CD8-positive, alpha-beta memory T cell (primary cell): ENCODE data around the gene SLAIN1. TPM values are rescaled to one million over a fixed set of nuclear protein-coding genes. Genes with fewer than 3 reads are reported as not detected.

Experiments
- CTCF ChIA-PET: fragments of 350-600 bp; sonication (Branson Sonifier 250); formaldehyde crosslinking; loops from one replicate; lab custom pipeline; 2021; ENCODE audit warnings: antibody characterized with exemption; lab: Charles Lee
- POLR2A ChIA-PET: fragments of 350-600 bp; sonication (Branson Sonifier 250); formaldehyde crosslinking; loops from one replicate; lab custom pipeline; 2021; ENCODE audit warnings: antibody characterized with exemption; lab: Charles Lee
- DNase-seq, 5 donors: peaks; one replicate each; pipeline versions ENCODE4 v3.0.0 to v3.0.0-alpha.2; 2020 to 2022; ENCODE audit warnings: mixed read lengths in 1 of 5
- H3K27ac ChIP-seq: one replicate; pipeline ENCODE4 v1.7.0; 2013; ENCODE audit warnings: low read depth, mild to moderate bottlenecking, low read length, moderate library complexity
- H3K27me3 ChIP-seq: 2 replicates; pipeline ENCODE4 v1.7.0; 2013; ENCODE audit warnings: low read length, mild to moderate bottlenecking; ENCODE audit not compliant: insufficient read depth, poor library complexity, severe bottlenecking
- H3K36me3 ChIP-seq: 2 replicates; pipeline ENCODE4 v1.7.0; 2013; ENCODE audit warnings: mild to moderate bottlenecking, low read length, moderate library complexity; ENCODE audit not compliant: insufficient read depth
- H3K4me1 ChIP-seq: 2 replicates; pipeline ENCODE4 v1.7.0; 2013; ENCODE audit warnings: mild to moderate bottlenecking, low read length, moderate library complexity; ENCODE audit not compliant: insufficient read depth
- H3K4me3 ChIP-seq: 2 replicates; pipeline ENCODE4 v1.7.0; 2013; ENCODE audit warnings: mild to moderate bottlenecking, low read length
- H3K9me3 ChIP-seq: 2 replicates; pipeline ENCODE4 v1.7.0; 2013; ENCODE audit warnings: mild to moderate bottlenecking, low read length
- H3K27ac Mint-ChIP-seq, 8 donors: one replicate each; pipeline ENCODE4 v1.8.0; 2020 to 2021; ENCODE audit warnings: mixed read lengths in 8 of 8, mild to moderate bottlenecking in 6 of 8, inconsistent platforms in 3 of 8, moderate library complexity in 3 of 8
- H3K27me3 Mint-ChIP-seq, 2 donors: one replicate each; pipeline ENCODE4 v1.8.0; 2020 to 2021; ENCODE audit warnings: mixed read lengths in 2 of 2, mild to moderate bottlenecking in 1 of 2, moderate library complexity in 1 of 2
- H3K36me3 Mint-ChIP-seq, 3 donors: one replicate each; pipeline ENCODE4 v1.8.0; 2020 to 2021; ENCODE audit warnings: mixed read lengths in 3 of 3, inconsistent platforms in 1 of 3, mild to moderate bottlenecking in 1 of 3
- H3K4me1 Mint-ChIP-seq, 3 donors: one replicate each; pipeline ENCODE4 v1.8.0; 2020 to 2021; ENCODE audit warnings: mixed read lengths in 3 of 3, inconsistent platforms in 1 of 3, mild to moderate bottlenecking in 1 of 3
- H3K4me3 Mint-ChIP-seq, 7 donors: one replicate each; pipeline ENCODE4 v1.8.0; 2020 to 2021; ENCODE audit warnings: mixed read lengths in 7 of 7, mild to moderate bottlenecking in 6 of 7, moderate library complexity in 4 of 7, inconsistent platforms in 2 of 7
- H3K9me3 Mint-ChIP-seq, 5 donors: one replicate each; pipeline ENCODE4 v1.8.0; 2020 to 2022; ENCODE audit warnings: mixed read lengths in 5 of 5, mild to moderate bottlenecking in 3 of 5, moderate library complexity in 2 of 5, inconsistent platforms in 1 of 5
- polyA plus RNA-seq: library from polyadenylated mRNA; unstranded; fragments of 300-500 nt; fragmentation: Illumina TruSeq; gene quantifications from one replicate; pipeline ENCODE4 v1.2.3, GENCODE V29; 2021
- total RNA-seq, 2 experiments: library from RNA; stranded (reverse); gene quantifications; one replicate each; pipeline ENCODE4 v1.2.3, GENCODE V29; 2021

Gene SLAIN1
- total and polyA plus RNA-seq, 3 experiments from 2014 or later: 29.6 to 43.3 (median 31.8) TPM

DNA sequence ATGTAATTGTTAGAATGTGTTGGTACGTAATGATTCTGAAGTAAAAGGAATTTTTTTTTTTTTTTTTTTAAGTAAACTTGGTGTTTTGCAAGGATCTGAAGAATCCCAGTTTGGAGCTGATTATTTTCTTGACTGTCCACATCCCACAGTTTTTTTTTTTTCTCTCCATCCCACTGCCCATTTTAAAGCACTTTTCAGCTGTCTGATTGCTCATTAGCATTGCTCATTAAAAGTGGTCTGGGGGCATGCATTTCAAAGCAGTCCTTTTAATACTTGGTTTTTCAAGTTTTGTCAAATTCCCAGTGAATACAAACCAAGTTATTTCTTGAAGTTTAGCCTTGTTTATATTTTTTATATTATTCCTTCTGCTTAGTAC, 44.1 kb downstream of the SLAIN1 start:
- H3K27me3 Mint-ChIP-seq: no peaks in the 10 kb centered on the region
- H3K9me3 Mint-ChIP-seq: no peaks in the 10 kb centered on the region
- H3K27ac ChIP-seq: no peak overlapping the region
- H3K4me3 Mint-ChIP-seq: no peak overlapping the region
- H3K4me3 ChIP-seq: no peak overlapping the region
- no peaks in the 10 kb centered on the region for H3K9me3 ChIP-seq
- ChIA-PET POLR2A (no interaction called here), CTCF (no interaction called here)
- DNase-seq: no peak
- no peaks in the 10 kb centered on the region for H3K27me3 ChIP-seq
- peaks cover 0 to 38% (median 19%) of the 10 kb centered on the region in 3 donors for H3K36me3 Mint-ChIP-seq
- peak overlapping the region in 1 of 8 donors; percentile 6 for H3K27ac Mint-ChIP-seq
- H3K4me1 ChIP-seq: no peaks in the 10 kb centered on the region
- peaks cover 12 to 32% (median 26%) of the 10 kb centered on the region in 3 donors for H3K4me1 Mint-ChIP-seq
- peaks cover 9% of the 10 kb centered on the region for H3K36me3 ChIP-seq

DNA sequence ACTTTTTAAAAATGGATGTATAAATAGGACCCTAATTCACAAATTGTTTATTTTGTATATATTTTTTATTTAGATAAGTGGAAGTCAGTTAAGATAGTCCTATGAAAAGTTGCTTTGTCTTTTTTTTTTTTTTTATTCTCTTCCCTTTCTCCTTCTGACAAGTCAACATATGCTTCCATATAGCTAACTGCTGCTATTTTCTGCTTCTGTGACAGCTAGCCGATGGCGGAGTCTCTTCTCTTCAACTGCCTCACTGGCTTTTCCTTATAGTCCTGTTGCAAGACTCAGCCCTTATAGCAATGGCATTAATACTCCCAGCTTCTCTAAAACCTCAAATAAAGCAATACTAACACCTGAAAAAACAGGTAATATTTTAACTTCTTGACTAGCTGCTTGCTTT, 45.3 kb downstream of the SLAIN1 start:
- POLR2A ChIA-PET: no interaction called here
- peaks cover 0 to 48% (median 27%) of the 10 kb centered on the region in 3 donors for H3K36me3 Mint-ChIP-seq
- H3K4me3 Mint-ChIP-seq: no peak overlapping the region
- H3K27ac ChIP-seq: no peak overlapping the region
- no peaks in the 10 kb centered on the region for H3K27me3 ChIP-seq
- H3K27ac Mint-ChIP-seq: no peak overlapping the region
- no peaks in the 10 kb centered on the region for H3K27me3 Mint-ChIP-seq
- no peaks in the 10 kb centered on the region for H3K9me3 Mint-ChIP-seq
- H3K36me3 ChIP-seq: peaks cover 9% of the 10 kb centered on the region
- peaks cover 12 to 32% (median 29%) of the 10 kb centered on the region in 3 donors for H3K4me1 Mint-ChIP-seq
- no peak overlapping the region for H3K4me3 ChIP-seq
- no peaks in the 10 kb centered on the region for H3K9me3 ChIP-seq
- DNase-seq: no peak
- H3K4me1 ChIP-seq: no peaks in the 10 kb centered on the region
- CTCF ChIA-PET: no interaction called here

DNA sequence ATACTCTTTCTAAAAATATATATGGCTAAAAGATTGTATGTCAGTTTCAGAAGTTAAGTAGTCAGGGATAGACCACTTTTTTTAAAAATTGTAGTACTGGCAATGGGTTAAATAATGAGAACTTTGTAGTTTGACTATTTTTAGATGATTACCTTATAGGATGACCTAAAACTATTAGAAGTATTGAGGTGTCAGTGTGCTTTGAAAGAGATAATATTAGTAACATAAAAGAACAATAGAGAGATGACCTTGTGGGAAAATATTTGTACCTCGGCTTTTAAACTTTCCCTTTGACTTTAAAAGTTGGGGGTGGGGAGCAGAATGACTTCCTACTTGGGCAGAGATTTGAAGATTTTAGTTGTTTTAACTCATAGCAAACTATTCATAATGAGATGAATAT, 48.3 kb downstream of the SLAIN1 start:
- Mint-ChIP-seq H3K9me3 (no peaks in the 10 kb centered on the region), H3K27ac (peak overlapping the region in 4 of 8 donors; percentile 10 to 47 (median 16)), H3K36me3 (peaks cover 0 to 46% (median 25%) of the 10 kb centered on the region in 3 donors), H3K27me3 (no peaks in the 10 kb centered on the region), H3K4me3 (no peak overlapping the region), H3K4me1 (peaks cover 6 to 20% (median 16%) of the 10 kb centered on the region in 3 donors)
- Histone ChIP-seq H3K9me3 (no peaks in the 10 kb centered on the region), H3K27ac (no peak overlapping the region), H3K36me3 (peaks cover 9% of the 10 kb centered on the region), H3K27me3 (no peaks in the 10 kb centered on the region), H3K4me1 (no peaks in the 10 kb centered on the region), H3K4me3 (no peak overlapping the region)
- ChIA-PET CTCF (no interaction called here), POLR2A (no interaction called here)
- no peak for DNase-seq

DNA sequence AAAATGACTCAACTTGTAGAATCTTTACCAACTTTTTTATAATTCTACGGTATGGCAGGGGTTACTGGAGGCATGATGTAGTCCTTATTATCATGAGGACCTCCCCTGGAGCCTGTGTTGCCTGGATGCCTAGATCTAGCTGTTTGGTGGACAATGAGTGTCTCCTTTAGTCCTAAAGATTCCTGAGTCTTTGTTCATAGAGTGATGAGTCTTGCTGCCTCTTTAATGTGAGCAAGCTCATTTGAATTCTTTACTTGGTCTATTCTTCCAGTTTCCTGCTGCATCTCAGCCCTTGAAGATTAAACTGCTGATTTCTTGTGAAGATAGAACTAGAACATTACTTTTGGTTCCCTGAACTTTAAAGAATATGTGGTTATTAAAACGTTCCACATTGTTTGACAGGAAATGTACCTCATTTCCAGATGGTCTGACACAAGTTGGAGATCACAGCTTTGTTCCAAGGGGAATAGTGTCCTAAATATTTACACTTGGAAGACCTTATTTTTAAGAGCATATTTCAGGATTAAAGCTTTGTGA, 51.9 kb downstream of the SLAIN1 start:
- Mint-ChIP-seq H3K4me1 (peaks cover 8 to 25% (median 18%) of the 10 kb centered on the region in 3 donors), H3K9me3 (no peaks in the 10 kb centered on the region), H3K27me3 (no peaks in the 10 kb centered on the region), H3K4me3 (no peak overlapping the region), H3K36me3 (peaks cover 0 to 50% (median 25%) of the 10 kb centered on the region in 3 donors), H3K27ac (peak overlapping the region in 2 of 8 donors; percentile 9 to 33)
- H3K9me3 ChIP-seq: no peaks in the 10 kb centered on the region
- no peak overlapping the region for H3K27ac ChIP-seq
- H3K4me1 ChIP-seq: peaks cover 4% of the 10 kb centered on the region
- ChIA-PET POLR2A (no interaction called here), CTCF (interaction anchor here (1.8 to 3.7 kb wide), 2 partner anchors 156 to 257 kb away, joined by 5 to 22 read pairs; no protein-coding TSS in a partner anchor)
- DNase-seq: no peak
- H3K36me3 ChIP-seq: peaks cover 5% of the 10 kb centered on the region
- H3K27me3 ChIP-seq: no peaks in the 10 kb centered on the region
- no peak overlapping the region for H3K4me3 ChIP-seq

DNA sequence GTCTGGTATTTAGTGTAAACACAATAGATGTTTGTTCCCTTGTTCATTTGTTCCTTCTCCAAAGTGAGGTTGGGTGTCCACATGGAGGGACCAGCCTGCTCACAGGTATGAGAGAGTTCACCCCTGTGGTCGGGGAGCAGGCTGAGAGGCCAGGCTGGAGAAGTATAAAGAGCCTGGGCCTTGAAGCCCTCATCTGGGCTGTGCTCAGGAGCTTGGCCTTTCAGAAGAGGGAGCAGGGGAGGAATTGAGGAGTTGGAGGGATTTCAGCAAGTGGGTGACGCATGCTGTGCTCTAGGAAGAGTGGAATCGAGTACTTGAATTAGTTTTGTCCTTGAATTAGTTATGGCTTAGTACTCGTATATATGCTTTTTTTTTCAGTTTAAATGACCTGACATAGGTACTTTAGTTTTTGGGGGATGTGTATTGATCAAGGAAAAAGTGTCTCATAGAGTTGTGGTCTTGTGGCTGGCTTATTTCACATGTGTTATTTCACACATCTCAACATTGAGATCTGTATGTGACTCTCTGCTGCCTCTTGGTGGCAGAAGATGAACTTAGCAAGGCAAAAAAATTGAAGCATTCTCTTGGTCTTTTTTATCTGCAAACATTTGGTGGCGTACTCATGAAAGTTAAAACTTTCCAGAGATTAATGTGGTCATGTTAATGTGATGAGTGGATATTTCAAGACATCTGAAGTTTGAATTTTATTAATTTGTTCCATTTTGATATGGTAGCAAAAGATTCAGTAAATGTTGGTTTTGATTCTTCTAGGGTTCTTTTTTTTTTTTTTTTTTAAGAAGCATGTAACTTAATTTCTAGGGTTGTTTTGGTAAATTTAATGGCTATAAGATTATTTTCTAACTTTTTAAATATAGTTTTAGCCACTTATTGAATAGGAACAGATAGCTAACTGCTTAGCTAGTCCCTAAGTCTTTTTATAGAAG, 54.3 kb downstream of the SLAIN1 start:
- Histone ChIP-seq H3K27me3 (no peaks in the 10 kb centered on the region), H3K9me3 (no peaks in the 10 kb centered on the region), H3K4me1 (peaks cover 4% of the 10 kb centered on the region), H3K27ac (no peak overlapping the region), H3K4me3 (no peak overlapping the region), H3K36me3 (no peaks in the 10 kb centered on the region)
- Mint-ChIP-seq H3K4me1 (peaks cover 10 to 30% (median 24%) of the 10 kb centered on the region in 3 donors), H3K27me3 (no peaks in the 10 kb centered on the region), H3K4me3 (no peak overlapping the region), H3K9me3 (no peaks in the 10 kb centered on the region), H3K36me3 (peaks cover 0 to 46% (median 19%) of the 10 kb centered on the region in 3 donors), H3K27ac (peak overlapping the region in 3 of 8 donors; percentile 2 to 64 (median 59))
- peak; percentile 2 to 59 (median 41) for DNase-seq
- ChIA-PET CTCF (interaction anchor here (0.6 to 3.7 kb wide), 5 partner anchors 76 to 259 kb away, joined by 3 to 22 read pairs (median 12); no protein-coding TSS in a partner anchor), POLR2A (no interaction called here)

DNA sequence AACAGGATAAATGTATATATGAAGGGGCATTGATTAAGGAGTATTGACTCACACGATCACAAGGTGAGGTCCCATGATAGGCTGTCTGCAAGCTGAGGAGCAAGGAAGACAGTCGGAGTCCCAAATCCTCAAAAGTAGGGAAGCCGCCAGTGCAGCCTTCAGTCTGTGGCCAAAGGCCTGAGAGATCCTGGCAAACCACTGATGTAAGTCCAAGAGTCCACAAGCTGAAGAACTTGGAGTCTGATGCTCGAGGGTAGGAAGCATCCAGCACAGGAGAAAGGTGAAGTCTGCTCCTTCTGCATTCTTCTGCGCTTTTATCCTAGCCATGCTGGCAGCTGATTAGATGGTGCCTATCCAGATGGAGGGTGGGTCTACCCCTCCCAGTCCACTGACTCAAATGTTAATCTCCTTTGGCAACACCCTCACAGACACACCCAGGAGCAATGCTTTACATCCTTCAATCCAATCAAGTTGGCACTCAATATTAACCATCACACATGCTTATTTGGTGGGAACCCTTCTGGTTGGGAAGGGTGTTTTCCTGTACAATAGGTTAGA, 55.1 kb downstream of the SLAIN1 start:
- Mint-ChIP-seq H3K27ac (no peak overlapping the region), H3K4me3 (no peak overlapping the region)
- CTCF ChIA-PET: interaction anchor here (0.6 to 2.7 kb wide), 6 partner anchors 17 to 423 kb away, joined by 3 to 13 read pairs (median 4); no protein-coding TSS in a partner anchor

DNA sequence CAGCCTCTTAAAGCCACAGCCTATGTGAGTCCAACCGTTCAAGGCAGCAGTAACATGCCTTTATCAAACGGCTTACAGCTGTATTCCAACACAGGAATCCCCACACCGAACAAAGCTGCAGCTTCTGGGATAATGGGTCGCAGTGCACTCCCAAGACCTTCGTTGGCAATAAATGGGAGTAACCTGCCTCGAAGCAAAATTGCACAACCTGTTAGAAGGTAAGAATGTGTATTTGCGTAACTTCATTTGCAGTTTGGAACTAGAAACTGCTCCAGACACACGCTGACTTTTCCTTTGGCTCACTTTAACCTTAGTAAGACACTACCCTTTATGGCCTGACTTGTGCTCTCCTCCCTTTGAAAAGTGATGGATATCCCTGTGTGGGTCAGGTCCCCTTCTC, 63.4 kb downstream of the SLAIN1 start:
- CTCF ChIA-PET: no interaction called here

More for the DNA sequence above, 55.1 kb downstream of the SLAIN1 start:
- H3K27me3 ChIP-seq: no peaks in the 10 kb centered on the region
- no peak overlapping the region for H3K4me3 ChIP-seq
- H3K36me3 ChIP-seq: no peaks in the 10 kb centered on the region
- H3K4me1 ChIP-seq: peaks cover 4% of the 10 kb centered on the region
- Mint-ChIP-seq H3K9me3 (no peaks in the 10 kb centered on the region), H3K4me1 (peaks cover 10 to 30% (median 22%) of the 10 kb centered on the region in 3 donors), H3K36me3 (peaks cover 7 to 45% (median 13%) of the 10 kb centered on the region in 3 donors), H3K27me3 (no peaks in the 10 kb centered on the region)
- no peaks in the 10 kb centered on the region for H3K9me3 ChIP-seq
- no peak for DNase-seq
- H3K27ac ChIP-seq: no peak overlapping the region
- POLR2A ChIA-PET: interaction anchor here (0.5 kb wide), 1 partner anchor 1712 kb away, joined by 3 read pairs; no protein-coding TSS in a partner anchor

More for the DNA sequence above, 63.4 kb downstream of the SLAIN1 start:
- Mint-ChIP-seq H3K36me3 (peaks cover 41 to 83% (median 47%) of the 10 kb centered on the region in 3 donors), H3K9me3 (peaks cover 0 to 2% (median 0%) of the 10 kb centered on the region in 5 donors), H3K27ac (no peak overlapping the region), H3K4me1 (peaks cover 6 to 18% (median 11%) of the 10 kb centered on the region in 3 donors), H3K4me3 (no peak overlapping the region), H3K27me3 (no peaks in the 10 kb centered on the region)
- Histone ChIP-seq H3K27me3 (no peaks in the 10 kb centered on the region), H3K4me3 (no peak overlapping the region), H3K4me1 (no peaks in the 10 kb centered on the region), H3K9me3 (no peaks in the 10 kb centered on the region), H3K36me3 (no peaks in the 10 kb centered on the region), H3K27ac (no peak overlapping the region)
- POLR2A ChIA-PET: no interaction called here
- DNase-seq: no peak
